H1 (cell line): ENCODE measurements around the gene NKAIN2. TPM values are rescaled to one million over a fixed set of nuclear protein-coding genes. Genes with fewer than 3 reads are reported as not detected.

Experiments used
- CTCF ChIA-PET: fragments of 300-600 bp; sonication (Branson Sonifier 250); formaldehyde crosslinking; loops from one replicate; lab custom pipeline; 2021; ENCODE audit not compliant: partially characterized antibody; lab: Charles Lee
- POLR2A ChIA-PET: fragments of 300-600 bp; sonication (Branson Sonifier 250); formaldehyde crosslinking; loops from one replicate; lab custom pipeline; 2021; ENCODE audit warnings: inconsistent platforms; ENCODE audit not compliant: partially characterized antibody; lab: Charles Lee
- DNase-seq, 2 experiments: peaks; one replicate each; pipeline versions ENCODE4 v3.0.0 to v3.0.0-alpha.2; 2010 to 2022; ENCODE audit warnings: low spot score in 2 of 2, low read depth in 1 of 2, mixed read lengths in 1 of 2
- FAIRE-seq: peaks from 2 replicates; lab custom pipeline; 2011; peaks lifted over from hg19 to GRCh38; lab: Jason Lieb, UNC
- H2AFZ ChIP-seq: 2 replicates; pipeline ENCODE4 v1.8.1; 2012; ENCODE audit warnings: low read length, inconsistent platforms
- H2AK5ac ChIP-seq: 2 replicates; pipeline ENCODE4 v1.6.1; 2013; ENCODE audit warnings: low read depth, low read length
- H2BK120ac ChIP-seq: replicated peaks from 2 replicates; pipeline ENCODE3; 2013; ENCODE audit warnings: low read depth, low read length, inconsistent platforms
- H2BK12ac ChIP-seq: 2 replicates; pipeline ENCODE4 v1.6.1; 2013; ENCODE audit warnings: low read depth, low read length
- H2BK15ac ChIP-seq: 2 replicates; pipeline ENCODE4 v1.6.1; 2013; ENCODE audit warnings: low read length
- H2BK20ac ChIP-seq: 2 replicates; pipeline ENCODE4 v1.6.1; 2013; ENCODE audit warnings: low read length
- H2BK5ac ChIP-seq: 2 replicates; pipeline ENCODE4 v1.6.1; 2013; ENCODE audit warnings: low read depth, low read length
- H3K14ac ChIP-seq: 2 replicates; pipeline ENCODE4 v1.6.1; 2013; ENCODE audit warnings: inconsistent platforms; ENCODE audit not compliant: insufficient read length
- H3K18ac ChIP-seq: 2 replicates; pipeline ENCODE4 v1.6.1; 2013; ENCODE audit warnings: low read length; ENCODE audit errors: extremely low read depth
- H3K23ac ChIP-seq: 2 replicates; pipeline ENCODE4 v1.6.1; 2013; ENCODE audit warnings: inconsistent platforms; ENCODE audit not compliant: insufficient read length
- H3K23me2 ChIP-seq: 2 replicates; pipeline ENCODE4 v1.6.1; 2013; ENCODE audit warnings: low read depth, low read length
- H3K27ac ChIP-seq: 2 replicates; pipeline ENCODE4 v1.6.1; 2011; ENCODE audit warnings: low read depth, low read length, inconsistent platforms
- H3K27me3 ChIP-seq, 4 experiments: replicated peaks in 1 of 4; 1 replicate in 1 of 4; 2 replicates in 3 of 4; pipeline versions ENCODE4 v1.6.1 to v1.8.1; 2011 to 2013; ENCODE audit warnings: low read length in 3 of 4, mild to moderate bottlenecking in 3 of 4, inconsistent platforms in 2 of 4, mixed read lengths in 2 of 4, moderate library complexity in 1 of 4; ENCODE audit not compliant: control insufficient read depth in 3 of 4, insufficient read depth in 3 of 4; ENCODE audit errors: extremely low read depth in 1 of 4
- H3K36me3 ChIP-seq, 4 experiments: 2 replicates each; pipeline versions ENCODE4 v1.6.1 to v1.8.1; 2011 to 2013; ENCODE audit warnings: mild to moderate bottlenecking in 4 of 4, low read length in 3 of 4, moderate library complexity in 2 of 4, control low read depth in 1 of 4, inconsistent platforms in 1 of 4; ENCODE audit not compliant: insufficient read depth in 4 of 4, control insufficient read depth in 2 of 4
- H3K4ac ChIP-seq: replicated peaks from 2 replicates; pipeline ENCODE3; 2013; ENCODE audit warnings: low read length, low read depth, mixed read lengths, inconsistent platforms; ENCODE audit not compliant: insufficient read length
- H3K4me1 ChIP-seq, 4 experiments: replicated peaks in 1 of 4; 1 replicate in 1 of 4; 2 replicates in 3 of 4; pipeline versions ENCODE4 v1.6.1 to v1.8.1; 2011 to 2013; ENCODE audit warnings: low read length in 3 of 4, inconsistent platforms in 2 of 4, mixed read lengths in 1 of 4; ENCODE audit not compliant: insufficient read depth in 4 of 4, control insufficient read depth in 3 of 4
- H3K4me2 ChIP-seq, 2 experiments: 2 replicates each; pipeline versions ENCODE4 v1.6.1 to v1.8.1; 2011 to 2013; ENCODE audit warnings: low read depth in 2 of 2, low read length in 2 of 2, control low read depth in 1 of 2, inconsistent platforms in 1 of 2, mild to moderate bottlenecking in 1 of 2; ENCODE audit not compliant: insufficient read depth in 1 of 2
- H3K4me3 ChIP-seq, 4 experiments: fragments of 200-600, 300-600 bp in 1 of 4; sonication (generic), shearing (Covaris generic), sonication (Bioruptor Twin) in 1 of 4; 2 replicates each; pipeline versions ENCODE4 v1.5.1 to v1.8.1; 2011 to 2016; ENCODE audit warnings: low read length in 4 of 4, low read depth in 3 of 4, control low read depth in 2 of 4, inconsistent platforms in 2 of 4, mild to moderate bottlenecking in 2 of 4, mixed read lengths in 1 of 4, moderate library complexity in 1 of 4; ENCODE audit not compliant: insufficient read depth in 2 of 4; ENCODE audit errors: extremely low read depth in 1 of 4
- H3K56ac ChIP-seq: replicated peaks from 2 replicates; pipeline ENCODE3; 2013; ENCODE audit warnings: low read depth, mild to moderate bottlenecking, mixed read lengths, low read length, inconsistent platforms; ENCODE audit not compliant: insufficient read length
- H3K79me1 ChIP-seq: 2 replicates; pipeline ENCODE4 v1.6.1; 2013; ENCODE audit warnings: low read depth, low read length, control low read depth
- H3K79me2 ChIP-seq, 2 experiments: 2 replicates each; pipeline versions ENCODE4 v1.6.1 to v1.8.1; 2012 to 2013; ENCODE audit warnings: low read length in 2 of 2, mild to moderate bottlenecking in 2 of 2, inconsistent platforms in 1 of 2; ENCODE audit not compliant: insufficient read depth in 2 of 2, control insufficient read depth in 1 of 2
- H3K9ac ChIP-seq, 4 experiments: replicated peaks in 1 of 4; 1 replicate in 1 of 4; 2 replicates in 3 of 4; pipeline versions ENCODE4 v1.6.1 to v1.8.1; 2011 to 2013; ENCODE audit warnings: low read depth in 3 of 4, low read length in 3 of 4, control low read depth in 2 of 4, mild to moderate bottlenecking in 2 of 4, moderate library complexity in 2 of 4, inconsistent platforms in 1 of 4; ENCODE audit errors: extremely low read depth in 1 of 4
- H3K9me3 ChIP-seq, 2 experiments: 2 replicates each; pipeline versions ENCODE4 v1.6.1 to v1.8.1; 2012 to 2013; ENCODE audit warnings: mild to moderate bottlenecking in 2 of 2, moderate library complexity in 2 of 2, control low read depth in 1 of 2, inconsistent platforms in 1 of 2, low read depth in 1 of 2, low read length in 1 of 2, mixed read lengths in 1 of 2; ENCODE audit not compliant: insufficient read depth in 2 of 2
- H4K20me1 ChIP-seq, 2 experiments: replicated peaks in 1 of 2; 2 replicates each; pipeline versions ENCODE3 to v1.8.1; 2011 to 2013; ENCODE audit warnings: inconsistent platforms in 2 of 2, low read length in 2 of 2, mild to moderate bottlenecking in 1 of 2; ENCODE audit not compliant: insufficient read depth in 2 of 2, control insufficient read depth in 1 of 2
- H4K5ac ChIP-seq: 2 replicates; pipeline ENCODE4 v1.6.1; 2013; ENCODE audit warnings: low read length, low read depth, mixed read lengths, inconsistent platforms; ENCODE audit not compliant: insufficient read length
- H4K8ac ChIP-seq: 2 replicates; pipeline ENCODE4 v1.8.0; 2013; ENCODE audit warnings: mild to moderate bottlenecking, moderate library complexity, low read length, inconsistent platforms; ENCODE audit not compliant: insufficient read depth; ENCODE audit errors: extremely low read depth
- H4K91ac ChIP-seq: replicated peaks from 2 replicates; pipeline ENCODE3; 2013; ENCODE audit warnings: low read length, mixed read lengths, inconsistent platforms; ENCODE audit not compliant: insufficient read length
- BACH1 ChIP-seq: IDR thresholded peaks from 2 replicates; pipeline ENCODE4 v1.6.1; 2012; ENCODE audit warnings: low read length, improper control_type of control experiment
- CHD2 ChIP-seq: IDR thresholded peaks from 2 replicates; pipeline ENCODE4 v1.6.1; 2012; ENCODE audit warnings: low read length, improper control_type of control experiment
- EP300 ChIP-seq, 2 experiments: IDR thresholded peaks; 1 replicate in 1 of 2; 2 replicates in 1 of 2; pipeline ENCODE4 v1.6.1; 2011 to 2012; ENCODE audit warnings: low read depth in 2 of 2, low read length in 2 of 2, mild to moderate bottlenecking in 2 of 2, borderline replicate concordance in 1 of 2, inconsistent platforms in 1 of 2, moderate library complexity in 1 of 2
- EZH2 ChIP-seq: fragments of 200-600 bp; sonication (generic); IDR thresholded peaks from 2 replicates; pipeline ENCODE4 v1.7.1; 2012; ENCODE audit warnings: low read depth, mild to moderate bottlenecking, moderate library complexity, low read length, inconsistent platforms; ENCODE audit not compliant: severe bottlenecking
- JUND ChIP-seq: IDR thresholded peaks from 2 replicates; pipeline ENCODE4 v1.6.1; 2011; ENCODE audit warnings: mild to moderate bottlenecking, improper control_type of control experiment, low read length
- KDM1A ChIP-seq: fragments of 200-600, 300-600 bp; sonication (generic); IDR thresholded peaks from 2 replicates; pipeline ENCODE4 v1.7.1; 2016; ENCODE audit warnings: mild to moderate bottlenecking, low read length, borderline replicate concordance
- PHF8 ChIP-seq: fragments of 200-600 bp; sonication (generic); conservative IDR thresholded peaks from 2 replicates; pipeline ENCODE4 v1.7.1; 2012; ENCODE audit warnings: low read depth, mild to moderate bottlenecking, inconsistent platforms, low read length, moderate library complexity
- RBBP5 ChIP-seq: IDR thresholded peaks from 2 replicates; pipeline ENCODE4 v1.7.1; 2012; ENCODE audit warnings: low read depth, mild to moderate bottlenecking, inconsistent platforms, low read length, moderate library complexity, borderline replicate concordance
- SIX5 ChIP-seq: IDR thresholded peaks from 2 replicates; pipeline ENCODE4 v1.6.1; 2011; ENCODE audit warnings: mild to moderate bottlenecking, low read depth, low read length
- SUZ12 ChIP-seq: fragments of 200-600 bp; sonication (generic); IDR thresholded peaks from 2 replicates; pipeline ENCODE4 v1.6.1; 2012; ENCODE audit warnings: mild to moderate bottlenecking, inconsistent platforms, low read length, moderate library complexity, mixed read lengths
- WGBS, 2 experiments: shearing (Covaris generic) in 1 of 2; methylation state at CpG; one replicate each; pipeline versions ENCODE4 v1.1.6 to v1.1.7; 2013 to 2015; ENCODE audit warnings: low lambda C conversion rate in 2 of 2, mixed read lengths in 2 of 2, inconsistent platforms in 1 of 2, low coverage in 1 of 2, missing lambda C conversion rate in 1 of 2; ENCODE audit not compliant: insufficient replicate concordance in 2 of 2, insufficient coverage in 1 of 2, insufficient read length in 1 of 2; ENCODE audit errors: extremely low coverage in 1 of 2, missing lambda C conversion rate in 1 of 2; 5-methylcytosine and 5-hydroxymethylcytosine counted together
- polyA plus RNA-seq, 7 experiments: library from polyadenylated mRNA; depleted of rRNA in 3 of 7; stranded (reverse) in 5 of 7; unstranded in 2 of 7; fragments of >200 nt in 5 of 7; fragments of 200-250 nt in 2 of 7; gene quantifications; 1 replicate in 5 of 7; 2 replicates in 1 of 7; 4 replicates in 1 of 7; pipeline versions ENCODE4 v1.2.1 to v1.2.3, GENCODE V29; 2011 to 2013; ENCODE audit warnings: missing spikeins in 2 of 7, mixed read lengths in 2 of 7
- total RNA-seq: library from RNA; stranded (reverse); fragmentation: NEBNext Ultra II Directional; extraction: Animal tissue kit (Norgen Biotek cat#: 25700); gene quantifications from 2 replicates; pipeline ENCODE4 v1.2.1, GENCODE V29; 2021
- TF ChIP-seq, protein P1 (sequence below): IDR thresholded peaks from 2 replicates; pipeline ENCODE4 v1.6.1; 2011; ENCODE audit warnings: low read length, improper control_type of control experiment
- TF ChIP-seq, protein P2 (sequence below): IDR thresholded peaks from 2 replicates; pipeline ENCODE4 v1.6.1; 2011; ENCODE audit warnings: low read depth, mild to moderate bottlenecking, low read length; ENCODE audit not compliant: insufficient read depth

The NKAIN2 gene
- total and polyA plus RNA-seq, 2 of the 8 experiments (the other 6 are each of a cell fraction or from before 2014, with no cell fraction given), result 0.20 to 0.34 TPM

- no peak overlapping the region for H2BK120ac ChIP-seq
- H3K27ac ChIP-seq, result no peak overlapping the region
- no peak overlapping the region for H4K5ac ChIP-seq
- H2BK15ac ChIP-seq, result no peak overlapping the region
- no peak overlapping the region for H3K18ac ChIP-seq
- no peaks in the 10 kb centered on the region for H3K79me1 ChIP-seq
- no peak overlapping the region for H3K23ac ChIP-seq
- DNase-seq (no peak), FAIRE-seq (no peak)
- no peak overlapping the region for H3K14ac ChIP-seq
- no peaks in the 10 kb centered on the region for H4K20me1 ChIP-seq
- no peak overlapping the region for H2BK12ac ChIP-seq
- H3K4me3 ChIP-seq, result no peak overlapping the region
- no peak overlapping the region for H3K9ac ChIP-seq
- H4K91ac ChIP-seq, result no peak overlapping the region
- no peaks in the 10 kb centered on the region for H3K23me2 ChIP-seq
- H3K4ac ChIP-seq, result no peak overlapping the region
- no peak overlapping the region for H2BK20ac ChIP-seq
- H3K9me3 ChIP-seq, result no peaks in the 10 kb centered on the region
- ChIA-PET CTCF (no interaction called here), POLR2A (no interaction called here)
- H2AFZ ChIP-seq, result no peak overlapping the region
- no peaks in the 10 kb centered on the region for H3K4me1 ChIP-seq
- no peak overlapping the region for H3K4me2 ChIP-seq
- H3K56ac ChIP-seq, result no peak overlapping the region
- H4K8ac ChIP-seq, result no peak overlapping the region
- H3K36me3 ChIP-seq, result no peaks in the 10 kb centered on the region
- no peaks in the 10 kb centered on the region for H3K79me2 ChIP-seq
- 86% methylated on average over 4 of the region's 4 CpGs; no CpG with 5 or more reads in 1 of the 2 experiments for WGBS, 2 experiments
- no peak overlapping the region for H2BK5ac ChIP-seq
- no peak overlapping the region for H2AK5ac ChIP-seq
- no peaks in the 10 kb centered on the region for H3K27me3 ChIP-seq
- TF ChIP-seq CHD2 (no peak), SIX5 (no peak), EP300 (IDR thresholded peaks at IDR 0.05; ENCODE audit: borderline replicate concordance in 1 of 2, low read depth in 2 of 2, low read length in 2 of 2) (no peak), RBBP5 (no peak), JUND (no peak), PHF8 (no peak), KDM1A (no peak), BACH1 (no peak), EZH2 (no peak), SUZ12 (no peak)
- TF ChIP-seq, protein P1, sequence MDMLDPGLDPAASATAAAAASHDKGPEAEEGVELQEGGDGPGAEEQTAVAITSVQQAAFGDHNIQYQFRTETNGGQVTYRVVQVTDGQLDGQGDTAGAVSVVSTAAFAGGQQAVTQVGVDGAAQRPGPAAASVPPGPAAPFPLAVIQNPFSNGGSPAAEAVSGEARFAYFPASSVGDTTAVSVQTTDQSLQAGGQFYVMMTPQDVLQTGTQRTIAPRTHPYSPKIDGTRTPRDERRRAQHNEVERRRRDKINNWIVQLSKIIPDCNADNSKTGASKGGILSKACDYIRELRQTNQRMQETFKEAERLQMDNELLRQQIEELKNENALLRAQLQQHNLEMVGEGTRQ, result no peak
- TF ChIP-seq, protein P2, sequence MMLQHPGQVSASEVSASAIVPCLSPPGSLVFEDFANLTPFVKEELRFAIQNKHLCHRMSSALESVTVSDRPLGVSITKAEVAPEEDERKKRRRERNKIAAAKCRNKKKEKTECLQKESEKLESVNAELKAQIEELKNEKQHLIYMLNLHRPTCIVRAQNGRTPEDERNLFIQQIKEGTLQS, result no peak
These were observed 836.8 kb downstream of the NKAIN2 start for GRCh38 chr6:124640432-124640831.
